K562 (cell line): ENCODE measurements around the gene LIFR. TPM values are rescaled to one million over a fixed set of nuclear protein-coding genes. Genes with fewer than 3 reads are reported as not detected.

Experiments
- ARID1B ChIP-seq: fragments of 450-650 bp; IDR thresholded peaks from 2 replicates; pipeline ENCODE4 v1.6.1; 2016; ENCODE audit warnings: antibody characterized with exemption, mild to moderate bottlenecking, inconsistent platforms
- ARID2 ChIP-seq: fragments of 450-650 bp; IDR thresholded peaks from 2 replicates; pipeline ENCODE4 v1.6.1; 2017; ENCODE audit warnings: antibody characterized with exemption, mild to moderate bottlenecking
- CBX5 ChIP-seq: IDR thresholded peaks from 2 replicates; pipeline ENCODE4 v1.6.1; 2014; ENCODE audit warnings: low read depth, borderline replicate concordance
- CEBPG ChIP-seq, 3 experiments: fragments of 200-800 bp in 1 of 3; sonication (Bioruptor generic) in 1 of 3; sonication (generic) in 1 of 3; formaldehyde crosslinking in 1 of 3; IDR thresholded peaks in 2 of 3; conservative IDR thresholded peaks in 1 of 3; 2 replicates each; pipeline versions ENCODE4 v1.6.1 to v1.8.0; 2016 to 2022; ENCODE audit warnings: missing compliant biosample characterization in 2 of 3, missing genetic modification characterization in 2 of 3, mild to moderate bottlenecking in 1 of 3, missing genetic modification reagents in 1 of 3
- CHD1 ChIP-seq: fragments of 200-600 bp; sonication (generic); IDR thresholded peaks from one replicate; pipeline ENCODE4 v1.6.1; 2012; ENCODE audit warnings: mild to moderate bottlenecking, moderate library complexity, low read length, inconsistent platforms
- ESRRA ChIP-seq: fragments of 450-650 bp; IDR thresholded peaks from 2 replicates; pipeline ENCODE4 v1.6.1; 2014; ENCODE audit warnings: low read depth, mild to moderate bottlenecking, moderate library complexity, borderline replicate concordance
- IRF1 ChIP-seq: sonication (generic); formaldehyde crosslinking; IDR thresholded peaks from 2 replicates; pipeline ENCODE4 v1.8.0; 2022; ENCODE audit warnings: missing genetic modification reagents, mild to moderate bottlenecking, borderline replicate concordance
- JUND ChIP-seq, 2 experiments: IDR thresholded peaks; 2 replicates in 1 of 2; 3 replicates in 1 of 2; pipeline ENCODE4 v1.6.1; 2011; ENCODE audit warnings: borderline replicate concordance in 2 of 2, low read depth in 2 of 2, low read length in 2 of 2, improper control_type of control experiment in 1 of 2, missing biosample characterization in 1 of 2, missing genetic modification characterization in 1 of 2, missing genetic modification reagents in 1 of 2
- MAZ ChIP-seq, 2 experiments: fragments of 450-650 bp in 1 of 2; sonication (generic) in 1 of 2; formaldehyde crosslinking; IDR thresholded peaks in 1 of 2; conservative IDR thresholded peaks in 1 of 2; 2 replicates each; pipeline versions ENCODE4 v1.4.0 to v1.5.0; 2020; ENCODE audit warnings: mild to moderate bottlenecking in 1 of 2, missing genetic modification reagents in 1 of 2
- RB1 ChIP-seq: fragments of 450-650 bp; IDR thresholded peaks from 2 replicates; pipeline ENCODE4 v1.6.1; 2017; ENCODE audit warnings: low read depth, mild to moderate bottlenecking
- ZNF584 ChIP-seq: fragments of 200-800 bp; sonication (Bioruptor generic); IDR thresholded peaks from 2 replicates; pipeline ENCODE4 v1.6.1; 2016; ENCODE audit warnings: low read depth, mild to moderate bottlenecking, missing genetic modification characterization, missing compliant biosample characterization
- polyA plus RNA-seq, 8 experiments: library from polyadenylated mRNA; depleted of rRNA in 4 of 8; stranded (reverse) in 5 of 8; unstranded in 3 of 8; fragments of >200 nt; fragmentation: Nextera tagmentation in 2 of 8; fragmentation: Illumina TruSeq in 1 of 8; extraction: Ambion mirVana in 2 of 8; extraction: Trizol in 1 of 8; gene quantifications; 2 replicates each; pipeline versions ENCODE4 v1.2.1 to v1.2.3, GENCODE V29; 2011 to 2014; ENCODE audit warnings: inconsistent platforms in 1 of 8, missing spikeins in 1 of 8
- total RNA-seq, 7 experiments: library from RNA; depleted of rRNA in 6 of 7; stranded (reverse); fragments of >200 nt in 6 of 7; fragmentation: Illumina TruSeq in 2 of 7; extraction: Trizol in 2 of 7; gene quantifications; 2 replicates each; pipeline versions ENCODE4 v1.2.1 to v1.2.3, GENCODE V29; 2011 to 2021; ENCODE audit warnings: low replicate concordance in 1 of 7
- TF ChIP-seq, protein P1 (sequence below), 2 experiments: fragments of 450-650 bp; formaldehyde crosslinking in 1 of 2; IDR thresholded peaks; 2 replicates each; pipeline versions ENCODE4 v1.4.0 to v1.6.1; 2014 to 2020; ENCODE audit warnings: mild to moderate bottlenecking in 2 of 2, borderline replicate concordance in 1 of 2, low read depth in 1 of 2
- TF ChIP-seq, protein P2 (sequence below): fragments of 250-450 bp; sonication (Bioruptor Pico); IDR thresholded peaks from 2 replicates; pipeline ENCODE4 v1.5.0; 2021; ENCODE audit warnings: mild to moderate bottlenecking, borderline replicate concordance

LIFR gene
- total and polyA plus RNA-seq, 9 of the 15 experiments (the other 6 are each of a cell fraction or from before 2014, with no cell fraction given) = 0.43 to 5.7 (median 3.3) TPM

DNA sequence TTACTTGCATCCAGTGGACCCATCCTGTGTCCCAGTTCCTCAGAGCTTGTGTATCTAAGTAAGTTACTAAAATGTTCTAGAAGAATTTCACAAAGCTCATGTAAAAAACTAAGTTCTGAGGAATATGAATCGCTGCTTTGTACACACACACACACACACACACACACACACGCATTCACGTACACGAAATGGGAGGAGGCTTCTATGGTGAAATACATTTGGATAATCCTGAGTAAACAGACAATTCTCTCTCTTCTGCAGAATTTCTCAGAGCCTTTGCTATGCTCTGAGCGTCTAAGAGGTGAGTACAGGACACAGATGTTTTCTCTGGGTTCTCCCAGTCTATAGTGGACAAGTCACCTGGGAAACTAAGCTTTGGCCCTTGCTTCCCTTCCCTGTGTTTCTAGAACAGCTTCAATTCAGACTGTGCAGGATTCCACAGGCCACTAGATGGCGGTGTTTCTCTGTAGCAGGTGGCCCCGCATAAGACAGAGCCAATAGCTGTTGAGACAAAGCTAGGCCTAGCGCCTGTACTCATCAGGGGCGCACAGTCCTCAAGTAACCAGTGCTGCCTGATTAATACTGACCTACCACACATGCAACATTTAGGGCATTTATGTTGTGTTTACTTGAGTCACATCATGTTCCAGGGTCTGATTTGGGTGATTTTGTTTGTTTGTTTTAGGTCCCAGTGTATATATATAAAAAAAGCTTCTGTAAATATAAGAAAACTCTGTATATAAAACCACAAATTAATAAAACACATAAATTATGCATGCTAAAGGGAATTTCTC lies 114.8 kb downstream of the LIFR start (continued):
- TF ChIP-seq, protein P1, sequence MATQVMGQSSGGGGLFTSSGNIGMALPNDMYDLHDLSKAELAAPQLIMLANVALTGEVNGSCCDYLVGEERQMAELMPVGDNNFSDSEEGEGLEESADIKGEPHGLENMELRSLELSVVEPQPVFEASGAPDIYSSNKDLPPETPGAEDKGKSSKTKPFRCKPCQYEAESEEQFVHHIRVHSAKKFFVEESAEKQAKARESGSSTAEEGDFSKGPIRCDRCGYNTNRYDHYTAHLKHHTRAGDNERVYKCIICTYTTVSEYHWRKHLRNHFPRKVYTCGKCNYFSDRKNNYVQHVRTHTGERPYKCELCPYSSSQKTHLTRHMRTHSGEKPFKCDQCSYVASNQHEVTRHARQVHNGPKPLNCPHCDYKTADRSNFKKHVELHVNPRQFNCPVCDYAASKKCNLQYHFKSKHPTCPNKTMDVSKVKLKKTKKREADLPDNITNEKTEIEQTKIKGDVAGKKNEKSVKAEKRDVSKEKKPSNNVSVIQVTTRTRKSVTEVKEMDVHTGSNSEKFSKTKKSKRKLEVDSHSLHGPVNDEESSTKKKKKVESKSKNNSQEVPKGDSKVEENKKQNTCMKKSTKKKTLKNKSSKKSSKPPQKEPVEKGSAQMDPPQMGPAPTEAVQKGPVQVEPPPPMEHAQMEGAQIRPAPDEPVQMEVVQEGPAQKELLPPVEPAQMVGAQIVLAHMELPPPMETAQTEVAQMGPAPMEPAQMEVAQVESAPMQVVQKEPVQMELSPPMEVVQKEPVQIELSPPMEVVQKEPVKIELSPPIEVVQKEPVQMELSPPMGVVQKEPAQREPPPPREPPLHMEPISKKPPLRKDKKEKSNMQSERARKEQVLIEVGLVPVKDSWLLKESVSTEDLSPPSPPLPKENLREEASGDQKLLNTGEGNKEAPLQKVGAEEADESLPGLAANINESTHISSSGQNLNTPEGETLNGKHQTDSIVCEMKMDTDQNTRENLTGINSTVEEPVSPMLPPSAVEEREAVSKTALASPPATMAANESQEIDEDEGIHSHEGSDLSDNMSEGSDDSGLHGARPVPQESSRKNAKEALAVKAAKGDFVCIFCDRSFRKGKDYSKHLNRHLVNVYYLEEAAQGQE (IDR thresholded peaks at IDR 0.05; ENCODE audit: borderline replicate concordance) = peak; percentile 94
- TF ChIP-seq, protein P1 (CRISPR knock-in tag; IDR thresholded peaks at IDR 0.05; ENCODE audit: low read depth) = no peak
- TF ChIP-seq ARID1B (no peak), ZNF584 (no peak), CEBPG (CRISPR knock-in tag; IDR thresholded peaks at IDR 0.05) (no peak), CEBPG (tag; conservative IDR thresholded peaks at IDR 0.05 in 1 of 2, IDR thresholded peaks at IDR 0.05 in 1 of 2) (no peak), CBX5 (0 out of 2 replicates have a peak, but pooled peaks have one; percentile 49), ESRRA (0 out of 2 replicates have a peak, but pooled peaks have one; percentile 47), MAZ (CRISPR knock-in tag; conservative IDR thresholded peaks at IDR 0.05 in 1 of 2, IDR thresholded peaks at IDR 0.05 in 1 of 2) (peak in 1 of 2 experiments; percentile 69; a peak in 2 of 4 replicates), JUND (IDR thresholded peaks at IDR 0.05; ENCODE audit: borderline replicate concordance, low read depth, low read length) (peak; percentile 50; the same call in 1 of the 2 replicates), JUND (tag; IDR thresholded peaks at IDR 0.05; ENCODE audit: borderline replicate concordance, low read depth, low read length) (no peak; the same call in 2 of the 3 replicates), IRF1 (no peak), ARID2 (peak; percentile 80; the same call in 1 of the 2 replicates), RB1 (peak; percentile 84), CHD1 (no peak)
- TF ChIP-seq, protein P2, sequence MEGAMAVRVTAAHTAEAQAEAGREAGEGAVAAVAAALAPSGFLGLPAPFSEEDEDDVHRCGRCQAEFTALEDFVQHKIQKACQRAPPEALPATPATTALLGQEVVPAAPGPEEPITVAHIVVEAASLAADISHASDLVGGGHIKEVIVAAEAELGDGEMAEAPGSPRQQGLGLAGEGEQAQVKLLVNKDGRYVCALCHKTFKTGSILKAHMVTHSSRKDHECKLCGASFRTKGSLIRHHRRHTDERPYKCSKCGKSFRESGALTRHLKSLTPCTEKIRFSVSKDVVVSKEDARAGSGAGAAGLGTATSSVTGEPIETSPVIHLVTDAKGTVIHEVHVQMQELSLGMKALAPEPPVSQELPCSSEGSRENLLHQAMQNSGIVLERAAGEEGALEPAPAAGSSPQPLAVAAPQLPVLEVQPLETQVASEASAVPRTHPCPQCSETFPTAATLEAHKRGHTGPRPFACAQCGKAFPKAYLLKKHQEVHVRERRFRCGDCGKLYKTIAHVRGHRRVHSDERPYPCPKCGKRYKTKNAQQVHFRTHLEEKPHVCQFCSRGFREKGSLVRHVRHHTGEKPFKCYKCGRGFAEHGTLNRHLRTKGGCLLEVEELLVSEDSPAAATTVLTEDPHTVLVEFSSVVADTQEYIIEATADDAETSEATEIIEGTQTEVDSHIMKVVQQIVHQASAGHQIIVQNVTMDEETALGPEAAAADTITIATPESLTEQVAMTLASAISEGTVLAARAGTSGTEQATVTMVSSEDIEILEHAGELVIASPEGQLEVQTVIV (CRISPR knock-in tag) = no peak
